GM21529 (cell line): Measurements from ENCODE around the gene ITGB1.
"Not testable (repeated sequence)": the region's sequence is repeated elsewhere in the genome, so short reads cannot be mapped to it uniquely, and the experiment has no call there.

Experiments
- ATAC-seq: cut with Tn5 transposase; IDR thresholded peaks from one replicate; pipeline ENCODE4 v1.9.1; 2021; ENCODE audit not compliant: unreplicated experiment

ITGB1 gene

DNA sequence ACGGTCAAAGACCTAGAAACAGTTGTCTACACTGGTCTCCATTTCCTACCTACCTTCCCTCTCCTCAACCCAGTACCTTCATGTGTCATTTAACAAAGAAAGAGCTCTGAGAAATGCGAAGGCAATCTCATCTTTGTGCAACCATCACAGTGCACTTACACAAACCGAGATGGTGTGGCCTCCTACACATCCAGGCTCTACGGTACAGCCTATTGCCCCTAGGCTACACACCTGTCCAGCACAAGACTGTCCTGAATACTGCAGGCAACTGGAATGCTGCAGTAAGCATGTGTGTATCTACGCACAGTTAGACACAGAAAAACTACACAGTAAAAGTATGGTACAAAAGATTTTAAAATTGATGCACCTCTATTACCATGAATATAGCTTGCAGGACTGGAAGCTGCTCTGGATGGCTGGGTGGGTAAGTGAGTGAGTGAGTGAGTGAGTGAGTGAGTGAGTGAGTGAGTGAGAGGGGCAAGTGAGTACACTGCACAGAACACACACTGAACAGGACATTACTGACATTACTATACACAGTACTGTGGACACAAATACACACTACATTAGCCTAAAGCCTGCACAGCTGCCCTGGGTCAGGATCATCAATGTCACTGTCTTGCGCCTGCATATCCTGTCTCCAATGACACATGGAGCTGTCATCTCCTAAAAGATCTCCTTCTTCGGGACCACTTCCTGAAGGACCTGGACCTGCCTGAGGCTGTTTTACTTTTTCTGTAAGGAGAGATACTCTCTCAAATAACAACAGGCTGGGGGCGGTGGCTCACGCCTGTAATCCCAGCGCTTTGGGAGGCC is 18.5 kb downstream of the ITGB1 start:
- ATAC-seq: no peak

DNA sequence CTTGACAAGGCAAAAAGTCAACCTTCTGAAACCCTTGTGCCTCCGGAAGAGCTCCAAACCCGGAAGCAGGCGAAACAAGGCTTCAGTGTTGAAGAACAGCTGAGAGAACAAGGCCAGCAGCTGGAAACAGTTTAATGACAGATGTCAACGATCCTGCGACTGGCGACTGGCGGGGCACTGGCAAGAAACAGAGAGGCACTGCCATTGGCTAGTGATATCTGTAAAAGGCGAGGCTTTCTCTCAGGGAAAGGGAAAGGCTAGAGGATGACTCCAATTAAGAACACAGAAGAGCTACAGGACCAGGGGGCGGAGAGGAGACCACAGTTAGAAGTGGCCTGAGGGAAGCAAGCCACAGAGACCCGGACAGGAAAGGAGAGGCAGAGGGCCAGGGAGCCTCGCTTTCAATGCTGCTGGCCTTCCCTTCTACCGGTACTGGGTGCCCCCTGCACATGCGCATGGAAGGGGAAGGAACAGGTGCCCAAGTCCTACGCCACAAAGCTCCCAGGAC is 19.4 kb downstream of the ITGB1 start:
- ATAC-seq: no peak

DNA sequence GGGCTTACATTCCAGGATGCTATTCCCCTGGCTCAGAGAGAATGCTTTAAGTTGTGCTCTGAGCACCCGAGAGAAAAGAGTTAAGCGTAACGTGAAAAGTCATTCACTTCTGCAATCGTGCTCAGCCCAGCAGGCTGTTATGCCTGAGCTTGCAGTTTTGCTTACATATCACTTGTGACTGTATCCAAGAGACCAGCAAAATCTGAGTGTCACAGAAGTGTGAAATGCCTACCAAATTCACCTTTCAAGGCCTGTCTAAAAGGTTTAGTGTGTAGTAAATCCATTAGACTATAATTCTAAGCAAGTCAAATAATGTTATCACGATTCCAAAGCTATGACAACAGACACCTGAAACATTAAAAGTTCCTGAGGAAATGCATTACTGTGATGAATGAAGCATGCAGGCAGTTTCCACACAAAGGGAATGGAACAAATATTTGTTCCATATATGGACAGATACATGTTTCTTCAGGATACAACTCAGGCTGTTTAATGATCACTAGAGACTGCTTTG is 20.1 kb downstream of the ITGB1 start:
- no peak for ATAC-seq

DNA sequence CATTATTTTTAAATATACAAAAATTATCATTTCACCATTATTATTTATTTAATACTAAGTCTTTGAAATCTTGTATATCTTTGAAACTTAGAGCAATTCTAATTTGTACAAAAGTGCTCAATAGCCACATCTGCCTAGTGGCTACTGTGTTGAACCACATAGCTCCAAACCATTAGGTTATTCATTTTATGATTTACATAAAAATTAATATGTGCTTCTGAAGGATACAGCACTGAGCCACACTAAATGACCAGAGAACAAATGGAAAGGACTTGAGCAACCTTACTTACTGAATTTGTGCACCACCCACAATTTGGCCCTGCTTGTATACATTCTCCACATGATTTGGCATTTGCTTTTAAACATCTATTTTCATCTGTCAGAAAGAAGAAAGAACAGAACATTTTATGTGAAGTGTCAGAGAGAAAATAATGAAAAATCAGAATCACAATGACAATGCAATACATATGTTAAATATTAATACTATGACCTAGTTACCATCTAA is 25.8 kb downstream of the ITGB1 start:
- ATAC-seq: no peak

DNA sequence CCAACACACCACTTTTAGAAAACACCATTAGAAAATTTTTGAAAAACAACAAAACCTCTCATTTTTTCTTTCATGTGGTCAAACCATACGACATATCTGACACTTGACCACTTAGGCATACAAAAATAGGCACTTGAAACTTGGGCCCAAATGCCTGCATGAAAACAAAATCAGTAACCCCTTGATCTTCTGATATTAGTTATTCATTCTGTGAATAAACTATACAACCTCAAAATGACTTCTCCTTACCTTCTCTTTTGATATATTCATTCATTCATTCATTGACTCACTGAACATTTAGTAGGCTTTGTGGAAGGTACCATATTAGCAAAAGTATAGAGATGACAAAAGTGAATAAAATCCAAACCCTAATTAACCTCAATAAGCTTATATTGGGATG is 26.4 kb downstream of the ITGB1 start:
- ATAC-seq: no peak

DNA sequence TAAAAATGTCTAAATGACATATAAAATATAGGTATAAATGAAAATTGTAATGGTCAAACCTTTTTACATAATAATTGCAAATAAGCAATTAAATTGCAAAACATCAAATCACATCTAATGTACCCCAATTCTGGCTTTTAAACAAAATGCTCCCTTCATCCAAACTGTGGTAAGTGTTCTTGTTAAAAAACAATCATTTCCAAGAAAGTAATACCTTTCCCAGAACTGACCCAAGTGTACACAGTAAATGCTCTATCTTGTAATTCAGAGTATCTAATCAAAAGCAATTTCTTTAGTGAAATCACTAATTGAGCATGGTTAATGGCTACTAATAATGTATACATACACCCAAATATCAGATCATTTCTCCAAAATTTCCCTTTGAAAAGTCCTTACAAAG is 28.0 kb downstream of the ITGB1 start:
- no peak for ATAC-seq

DNA sequence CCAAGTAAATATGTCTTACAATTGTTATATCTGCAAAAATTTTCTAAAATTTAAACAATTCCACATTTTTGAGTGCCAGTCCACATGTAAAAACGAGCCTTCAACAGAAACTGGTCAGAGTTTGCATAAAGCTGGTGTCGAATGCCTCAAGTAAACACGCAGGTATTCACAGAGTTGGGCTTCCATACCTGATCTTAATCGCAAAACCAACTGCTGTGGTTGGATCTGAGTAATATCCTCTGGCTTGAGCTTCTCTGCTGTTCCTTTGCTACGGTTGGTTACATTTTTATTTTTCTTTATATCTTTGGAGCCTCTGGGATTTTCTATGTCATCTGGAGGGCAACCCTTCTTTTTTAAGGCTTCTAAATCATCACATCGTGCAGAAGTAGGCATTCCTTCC is 28.4 kb downstream of the ITGB1 start:
- ATAC-seq: no peak

DNA sequence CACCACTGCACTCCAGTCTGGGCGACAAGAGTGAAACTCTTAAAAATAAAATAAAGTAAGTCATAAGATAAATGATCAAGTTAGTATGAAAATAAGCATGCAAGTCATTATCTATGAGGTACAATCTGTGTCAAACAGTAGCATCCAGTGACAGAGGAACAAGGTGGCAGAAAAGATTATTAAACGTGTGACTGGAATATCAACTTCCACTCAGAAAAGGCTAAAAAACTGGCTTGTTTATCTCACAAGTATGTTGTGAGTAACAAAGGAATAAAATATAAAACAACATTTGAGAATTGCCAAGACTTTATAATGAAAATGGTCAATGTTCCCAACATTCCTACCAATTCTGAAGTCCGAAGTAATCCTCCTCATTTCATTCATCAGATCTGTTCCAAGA is 30.3 kb downstream of the ITGB1 start:
- ATAC-seq: no peak

DNA sequence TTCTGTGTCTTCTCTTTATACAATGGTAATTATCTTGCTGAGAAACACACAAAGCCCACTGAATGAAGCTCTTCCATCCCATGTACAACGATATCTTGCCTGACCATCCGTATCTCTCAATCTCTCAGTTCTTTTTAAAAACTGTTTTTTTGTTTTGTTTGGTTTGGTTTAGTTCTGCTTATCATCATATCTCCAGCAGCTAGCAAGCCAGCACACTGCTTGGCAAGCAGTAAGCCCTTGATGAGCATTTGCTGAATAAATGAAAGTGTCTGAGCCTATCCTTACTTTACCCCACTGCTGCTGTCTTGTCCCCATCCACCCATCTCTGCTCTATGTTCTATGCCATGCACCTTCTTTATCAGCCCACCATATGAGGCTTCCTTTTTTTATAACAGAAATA is 34.2 kb downstream of the ITGB1 start:
- no peak for ATAC-seq

DNA sequence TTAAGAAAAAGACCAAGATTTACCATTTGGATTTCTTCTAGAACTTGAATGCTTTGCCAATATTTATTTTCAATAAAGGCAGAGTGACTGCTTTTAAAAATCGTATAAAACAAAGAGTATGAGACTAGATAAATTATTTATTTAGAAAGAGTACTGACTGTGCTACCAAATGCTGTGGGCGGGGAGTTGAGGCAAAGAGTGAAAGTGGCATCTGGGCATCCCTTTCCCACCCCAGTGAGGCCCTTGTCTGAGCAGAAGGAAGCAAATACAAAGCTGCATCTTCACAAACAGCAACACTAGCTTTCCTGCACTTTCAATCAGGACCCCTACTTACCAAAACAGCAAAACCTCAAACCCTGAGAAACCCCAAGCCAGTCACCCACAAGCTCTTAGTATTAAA is 34.9 kb downstream of the ITGB1 start:
- ATAC-seq: no peak

DNA sequence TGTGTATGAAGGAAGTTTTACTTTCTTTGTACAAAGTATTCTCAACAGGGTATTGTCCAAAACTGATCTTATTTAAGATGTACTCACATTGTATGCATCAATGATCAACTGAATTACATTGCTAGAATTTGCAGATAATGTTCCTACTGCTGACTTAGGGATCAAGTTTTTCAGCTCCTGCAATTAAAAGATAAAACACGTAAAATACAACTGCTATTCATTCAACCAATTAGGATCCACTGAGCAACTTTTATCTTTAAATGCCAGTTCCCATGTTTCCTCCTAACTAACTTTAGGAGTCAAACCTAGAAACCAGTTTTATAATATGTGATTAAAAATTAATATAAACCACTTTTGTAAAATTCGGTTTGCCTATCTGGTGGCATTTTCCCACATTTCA is 35.9 kb downstream of the ITGB1 start:
- ATAC-seq: no peak

DNA sequence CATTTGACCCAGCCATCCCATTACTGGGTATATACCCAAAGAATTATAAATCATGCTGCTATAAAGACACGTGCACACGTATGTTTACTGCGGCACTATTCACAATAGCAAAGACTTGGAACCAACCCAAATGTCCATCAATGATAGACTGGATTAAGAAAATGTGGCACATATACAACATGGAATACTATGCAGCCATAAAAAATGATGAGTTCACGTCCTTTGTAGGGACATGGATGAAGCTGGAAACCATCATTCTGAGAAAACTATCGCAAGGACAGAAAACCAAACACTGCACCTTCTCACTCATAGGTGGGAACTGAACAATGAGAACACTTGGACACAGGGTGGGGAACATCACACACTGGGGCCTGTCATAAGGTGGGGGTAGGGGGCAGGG is 40.2 kb downstream of the ITGB1 start:
- not testable (repeated sequence) for ATAC-seq

DNA sequence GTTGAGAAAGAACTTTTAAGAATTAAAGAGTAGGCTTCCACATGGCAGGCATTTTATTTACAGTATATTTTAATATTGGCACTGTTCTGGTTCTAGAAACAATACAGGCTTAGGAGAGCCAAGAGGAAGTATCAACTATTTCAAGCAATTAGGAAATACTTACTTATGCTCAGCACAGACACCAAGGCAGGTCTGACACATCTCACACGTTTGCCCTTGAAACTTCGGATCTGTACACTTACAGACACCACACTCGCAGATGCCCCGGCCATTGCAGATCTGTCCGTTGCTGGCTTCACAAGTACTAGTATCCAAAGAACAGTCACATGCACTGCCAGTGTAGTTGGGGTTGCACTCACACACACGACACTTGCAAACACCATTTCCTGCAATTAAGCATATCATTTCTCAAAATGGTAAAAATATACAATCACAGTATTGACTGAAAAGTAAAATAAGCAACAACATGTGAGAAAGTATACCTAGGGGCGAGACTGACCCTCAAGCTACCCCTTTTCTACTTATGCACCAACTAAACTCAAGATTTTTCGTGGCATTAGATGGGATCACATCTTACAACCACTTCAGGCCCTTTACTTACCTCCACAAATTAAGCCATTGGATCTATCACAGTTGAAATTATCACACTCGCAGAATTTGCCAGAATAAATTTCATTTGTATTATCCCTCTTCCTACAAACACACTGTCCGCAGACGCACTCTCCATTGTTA is 46.6 kb downstream of the ITGB1 start:
- ATAC-seq: no peak

DNA sequence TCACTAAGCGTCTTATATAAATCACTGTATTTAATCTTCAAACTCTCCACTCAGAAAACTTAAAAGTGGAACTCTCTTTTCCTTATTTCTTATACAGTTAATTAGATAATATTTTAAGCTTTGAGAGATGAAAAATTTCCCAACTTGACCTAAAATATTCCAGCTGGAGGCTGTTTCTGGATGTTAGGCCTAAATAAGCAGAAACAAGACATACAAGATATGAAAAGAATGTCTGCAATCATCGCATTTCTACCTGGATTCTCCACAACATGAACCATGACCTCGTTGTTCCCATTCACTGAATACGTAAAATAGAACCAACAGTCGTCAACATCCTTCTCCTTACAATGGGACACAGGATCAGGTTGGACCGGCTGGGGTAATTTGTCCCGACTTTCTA is 48.1 kb downstream of the ITGB1 start:
- not testable (repeated sequence) for ATAC-seq

DNA sequence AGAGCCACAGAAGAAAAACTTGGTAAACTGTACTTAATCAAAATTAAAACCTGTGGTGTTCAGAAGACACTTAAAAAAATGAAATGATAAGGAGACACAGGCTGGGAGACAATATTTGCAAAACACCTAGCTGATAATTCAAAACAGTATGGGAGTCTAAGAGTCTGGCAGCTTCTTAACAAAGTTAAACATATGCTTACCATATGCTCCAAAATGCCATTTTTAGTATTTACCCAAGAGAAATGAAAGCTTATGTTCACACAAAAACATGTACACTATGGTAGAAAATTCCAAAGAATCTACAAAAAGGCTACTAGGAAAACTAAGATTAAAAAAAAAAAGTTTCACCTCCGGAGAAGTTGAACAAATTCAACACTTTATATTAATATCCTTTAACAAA is 48.6 kb downstream of the ITGB1 start:
- ATAC-seq: no peak

DNA sequence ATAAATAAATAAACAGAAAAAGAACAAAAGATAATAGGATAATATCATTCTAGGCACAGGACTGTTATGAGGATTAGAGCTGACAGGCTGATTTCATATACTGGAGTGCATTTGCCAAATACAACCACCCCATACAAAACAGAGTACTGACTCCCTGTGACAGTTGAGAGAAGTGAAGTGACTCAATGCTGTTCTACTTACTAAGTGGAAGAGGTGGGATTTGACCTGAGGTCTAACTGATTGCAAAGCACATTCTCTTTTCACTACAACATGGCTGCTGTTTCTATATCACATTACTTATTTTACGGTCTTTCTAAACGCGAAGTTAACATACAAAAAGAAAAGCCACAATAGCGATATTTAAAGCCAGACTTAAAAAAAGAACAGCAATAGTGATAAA is 51.4 kb downstream of the ITGB1 start:
- ATAC-seq: no peak

DNA sequence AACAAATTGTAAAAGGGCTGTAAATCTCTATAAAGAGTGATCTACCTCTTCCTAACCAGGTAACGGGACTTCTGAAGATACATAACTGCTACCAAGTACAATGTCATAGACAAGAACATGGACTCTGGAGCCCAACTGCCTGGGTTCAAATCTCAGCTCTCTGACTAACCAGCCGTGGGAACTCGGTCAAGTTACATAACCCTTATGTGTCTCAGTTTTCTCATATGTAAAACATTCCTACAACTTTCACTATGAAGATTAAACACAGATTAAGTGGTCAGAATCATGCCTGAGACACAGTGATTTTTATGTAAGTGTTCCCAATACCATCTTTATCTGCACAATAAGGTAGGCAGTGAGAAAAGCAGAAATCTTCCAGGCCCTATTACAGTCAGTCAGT is 52.6 kb downstream of the ITGB1 start:
- ATAC-seq: no peak

DNA sequence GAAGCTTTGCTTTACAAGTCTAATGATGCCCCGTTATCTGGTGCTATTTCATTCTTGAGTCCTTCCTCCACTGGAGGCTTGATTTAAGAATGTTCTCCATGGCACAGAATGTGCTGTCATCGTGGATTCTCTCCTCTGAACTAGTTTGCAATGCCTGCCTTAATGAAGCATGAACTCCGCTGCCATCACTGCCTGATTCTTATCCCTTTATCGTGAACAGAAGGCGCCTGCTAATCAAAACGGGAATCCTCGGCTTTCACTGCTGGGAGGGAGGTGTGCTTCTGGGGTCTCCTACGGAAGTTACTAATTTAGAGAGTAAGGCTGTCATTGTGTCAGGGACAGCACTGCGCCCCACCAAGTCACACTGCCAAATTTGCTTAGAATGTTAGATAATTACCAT is 56.2 kb downstream of the ITGB1 start:
- ATAC-seq: no peak

DNA sequence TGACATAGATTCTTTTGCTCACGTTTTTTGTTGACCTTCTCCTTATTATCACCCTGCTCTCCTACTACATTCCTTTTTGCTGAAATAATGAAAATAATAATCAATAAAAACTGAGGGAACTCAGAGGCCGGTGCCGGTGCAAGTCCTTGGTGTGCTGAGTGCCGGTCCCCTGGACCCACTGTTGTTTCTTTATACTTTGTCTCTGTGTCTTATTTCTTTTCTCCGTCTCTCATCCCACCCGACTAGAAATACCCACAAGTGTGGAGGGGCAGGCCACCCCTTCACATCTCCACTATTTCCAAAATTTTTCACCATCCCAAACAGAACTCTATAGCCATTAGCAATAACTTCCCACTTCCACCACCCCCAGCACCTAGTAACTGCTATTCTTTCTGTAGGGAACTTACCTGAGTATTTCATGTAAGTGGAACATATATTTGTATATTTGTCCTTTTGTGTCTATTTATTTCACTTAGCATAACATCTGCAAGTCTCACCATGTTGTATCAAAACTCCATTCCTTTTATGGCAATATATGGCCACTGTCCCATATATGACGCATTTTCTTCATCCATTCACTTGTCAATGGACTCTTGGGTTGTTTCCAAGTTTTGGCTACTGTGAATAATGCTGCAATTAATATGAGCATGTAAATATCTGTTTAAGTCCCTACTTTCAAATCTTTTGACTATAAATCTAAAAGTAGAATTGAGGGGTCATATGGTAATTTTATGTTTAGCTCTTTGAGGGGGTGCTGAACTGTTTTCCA is 62.6 kb downstream of the ITGB1 start:
- not testable (repeated sequence) for ATAC-seq

DNA sequence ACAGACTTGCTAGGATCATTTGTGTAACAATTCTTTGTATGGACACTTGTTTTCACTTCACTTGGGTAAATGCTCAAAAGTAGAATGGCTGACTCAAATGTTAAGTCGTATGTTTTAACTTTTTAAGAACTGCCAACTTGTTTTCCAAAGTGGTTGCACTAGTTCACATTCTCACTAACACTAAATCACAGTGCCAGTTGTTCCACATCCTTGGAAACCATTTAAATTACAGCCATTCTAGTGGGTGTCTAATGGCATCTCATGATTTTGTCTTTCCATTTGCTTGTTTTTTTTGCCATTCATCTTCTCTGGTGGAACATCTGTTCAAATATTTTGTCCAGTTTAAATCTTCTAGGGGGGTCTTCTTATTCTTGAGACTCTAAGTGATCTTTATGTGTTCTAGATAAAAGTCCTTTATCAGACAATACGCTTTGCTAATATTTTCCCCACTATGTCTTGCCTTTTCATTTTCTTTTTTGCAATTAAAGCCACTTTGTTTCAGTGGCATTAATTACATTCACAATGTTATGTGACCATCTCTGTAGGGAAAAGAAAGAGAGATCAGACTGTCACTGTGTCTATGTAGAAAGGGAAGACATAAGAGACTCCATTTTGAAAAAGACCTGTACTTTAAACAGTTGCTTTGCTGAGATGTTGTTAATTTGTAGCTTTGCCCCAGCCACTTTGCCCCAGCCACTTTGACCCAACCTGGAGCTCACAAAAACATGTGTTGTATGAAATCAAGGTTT is 63.9 kb downstream of the ITGB1 start:
- ATAC-seq: no peak

DNA sequence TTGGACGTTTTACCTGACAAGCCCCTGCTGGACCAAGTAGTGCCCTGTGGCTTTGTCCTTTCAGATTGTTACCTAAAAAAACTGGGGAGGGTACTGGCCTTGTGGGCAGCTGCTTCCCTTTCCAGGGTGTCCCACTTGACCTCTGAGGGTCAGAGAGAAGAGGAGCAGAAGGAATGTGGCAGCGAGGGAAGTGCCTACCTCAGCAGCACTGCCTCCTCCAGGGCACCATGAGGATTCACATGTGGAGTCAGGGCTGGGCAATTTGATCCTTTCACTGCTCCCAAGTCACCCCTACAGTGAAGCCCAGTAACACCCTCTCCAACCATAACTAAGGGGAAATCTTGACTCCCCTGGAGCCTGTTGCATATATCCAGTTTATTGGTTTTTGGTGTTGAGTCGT is 64.6 kb downstream of the ITGB1 start:
- ATAC-seq: no peak
